Right hindlimb (tissue), 1 donor: ENCODE data around the gene TRAF3IP3.

Source experiments
- DNase-seq: peaks from one replicate; pipeline ENCODE4 v3.0.0-alpha.2; 2018

The TRAF3IP3 gene, protein sequence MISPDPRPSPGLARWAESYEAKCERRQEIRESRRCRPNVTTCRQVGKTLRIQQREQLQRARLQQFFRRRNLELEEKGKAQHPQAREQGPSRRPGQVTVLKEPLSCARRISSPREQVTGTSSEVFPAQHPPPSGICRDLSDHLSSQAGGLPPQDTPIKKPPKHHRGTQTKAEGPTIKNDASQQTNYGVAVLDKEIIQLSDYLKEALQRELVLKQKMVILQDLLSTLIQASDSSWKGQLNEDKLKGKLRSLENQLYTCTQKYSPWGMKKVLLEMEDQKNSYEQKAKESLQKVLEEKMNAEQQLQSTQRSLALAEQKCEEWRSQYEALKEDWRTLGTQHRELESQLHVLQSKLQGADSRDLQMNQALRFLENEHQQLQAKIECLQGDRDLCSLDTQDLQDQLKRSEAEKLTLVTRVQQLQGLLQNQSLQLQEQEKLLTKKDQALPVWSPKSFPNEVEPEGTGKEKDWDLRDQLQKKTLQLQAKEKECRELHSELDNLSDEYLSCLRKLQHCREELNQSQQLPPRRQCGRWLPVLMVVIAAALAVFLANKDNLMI

GRCh38 chr1:209755926-209756614 is at the start of gene TRAF3IP3:
Gene TRAF3IP3 (plus strand): TSS chr1:209756053. CDS start chr1:209760040, 3,987 bp downstream.
- DNase-seq = no peak

- DNase-seq = no peak
Observed at GRCh38 chr1:209706622-209707021, 49.2 kb upstream of the TRAF3IP3 start.

- no peak for DNase-seq
Observed at GRCh38 chr1:209707308-209707707, 48.5 kb upstream of the TRAF3IP3 start.

GRCh38 chr1:209708297-209708696 is 47.6 kb upstream of the TRAF3IP3 start:
- DNase-seq = no peak

DNA sequence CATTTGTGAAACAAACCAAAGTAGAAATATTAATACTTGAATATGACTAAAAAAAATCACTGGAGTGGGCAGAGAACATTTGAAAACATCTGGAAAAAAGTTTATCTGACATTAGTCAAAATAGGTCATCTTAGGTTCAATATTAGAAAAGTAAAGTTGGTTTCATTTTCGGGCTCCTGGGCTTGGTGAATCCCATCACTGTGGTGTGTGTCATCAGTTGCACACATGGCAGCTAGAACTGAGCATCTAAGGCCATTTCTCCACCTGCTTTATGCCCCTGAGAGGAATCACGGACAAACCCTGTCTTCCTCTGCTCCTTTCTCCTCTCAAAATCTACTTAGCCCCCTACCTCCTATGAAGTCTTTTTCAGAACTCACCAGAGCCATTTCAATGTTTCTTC is 45.8 kb upstream of the TRAF3IP3 start:
- no peak for DNase-seq

GRCh38 chr1:209710847-209711246 is 45.0 kb upstream of the TRAF3IP3 start:
- no peak for DNase-seq

DNA sequence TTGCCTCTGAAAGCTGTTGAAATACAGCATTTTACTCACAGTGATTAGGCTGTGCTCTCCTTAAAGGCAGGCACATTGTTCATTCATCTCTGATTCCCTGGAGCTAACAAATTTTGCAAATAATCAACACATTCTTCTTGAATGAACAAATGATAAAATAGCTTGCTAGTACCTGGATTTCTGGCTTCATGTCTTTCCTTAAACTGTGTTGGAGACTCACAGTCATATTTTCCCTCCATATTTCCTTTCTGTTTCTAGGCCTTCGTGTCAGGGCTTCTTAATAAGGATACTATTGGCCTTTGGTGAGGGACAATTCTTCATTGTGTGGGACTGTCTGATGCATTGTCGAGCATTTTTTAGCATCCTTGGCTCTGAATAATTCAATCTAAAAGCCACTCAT is 41.5 kb upstream of the TRAF3IP3 start:
- no peak for DNase-seq

DNA sequence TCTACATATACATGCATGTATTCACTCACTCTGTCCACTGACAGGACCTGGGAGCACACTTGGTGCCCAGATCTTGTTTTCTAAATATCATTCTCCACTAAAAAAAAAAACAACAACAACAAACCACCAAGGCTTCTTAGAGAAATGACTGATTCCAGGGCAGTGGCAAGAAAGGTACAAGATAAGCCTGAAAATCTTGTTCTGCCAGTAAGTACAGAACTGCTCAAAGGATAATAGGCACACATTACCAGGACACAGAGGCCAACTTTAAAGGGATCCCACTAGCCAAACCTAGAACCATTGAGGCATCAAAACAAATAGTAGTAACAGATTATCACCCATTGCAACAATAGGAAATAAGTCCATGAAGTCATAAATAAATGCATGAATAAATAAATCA is 40.5 kb upstream of the TRAF3IP3 start:
- DNase-seq = no peak

DNA sequence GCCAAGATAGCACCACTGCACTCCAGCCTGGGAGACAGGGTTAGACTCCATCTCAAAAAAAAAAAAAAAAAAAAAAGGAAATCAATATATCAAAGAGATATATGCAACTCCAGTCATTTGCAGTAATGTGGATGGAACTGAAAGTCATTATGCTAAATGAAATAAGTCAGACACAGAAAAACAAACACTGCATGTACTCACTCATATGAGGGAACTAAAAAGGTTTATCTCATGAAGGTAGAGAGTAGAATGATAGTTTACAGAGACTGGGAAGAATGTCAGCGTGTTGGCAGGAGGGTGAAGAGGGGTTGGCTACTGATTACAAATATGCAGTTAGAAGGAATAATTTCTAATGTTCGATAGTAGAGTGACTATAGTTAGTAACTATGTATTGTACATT is 38.0 kb upstream of the TRAF3IP3 start:
- DNase-seq = no peak

- DNase-seq = no peak
Observed at GRCh38 chr1:209720326-209720725, 35.5 kb upstream of the TRAF3IP3 start.

- DNase-seq = no peak
Observed at GRCh38 chr1:209720826-209721225, 35.0 kb upstream of the TRAF3IP3 start.

- no peak for DNase-seq
Observed at GRCh38 chr1:209721323-209721722, 34.5 kb upstream of the TRAF3IP3 start.

GRCh38 chr1:209723265-209723664 is 32.6 kb upstream of the TRAF3IP3 start:
- DNase-seq = no peak

DNA sequence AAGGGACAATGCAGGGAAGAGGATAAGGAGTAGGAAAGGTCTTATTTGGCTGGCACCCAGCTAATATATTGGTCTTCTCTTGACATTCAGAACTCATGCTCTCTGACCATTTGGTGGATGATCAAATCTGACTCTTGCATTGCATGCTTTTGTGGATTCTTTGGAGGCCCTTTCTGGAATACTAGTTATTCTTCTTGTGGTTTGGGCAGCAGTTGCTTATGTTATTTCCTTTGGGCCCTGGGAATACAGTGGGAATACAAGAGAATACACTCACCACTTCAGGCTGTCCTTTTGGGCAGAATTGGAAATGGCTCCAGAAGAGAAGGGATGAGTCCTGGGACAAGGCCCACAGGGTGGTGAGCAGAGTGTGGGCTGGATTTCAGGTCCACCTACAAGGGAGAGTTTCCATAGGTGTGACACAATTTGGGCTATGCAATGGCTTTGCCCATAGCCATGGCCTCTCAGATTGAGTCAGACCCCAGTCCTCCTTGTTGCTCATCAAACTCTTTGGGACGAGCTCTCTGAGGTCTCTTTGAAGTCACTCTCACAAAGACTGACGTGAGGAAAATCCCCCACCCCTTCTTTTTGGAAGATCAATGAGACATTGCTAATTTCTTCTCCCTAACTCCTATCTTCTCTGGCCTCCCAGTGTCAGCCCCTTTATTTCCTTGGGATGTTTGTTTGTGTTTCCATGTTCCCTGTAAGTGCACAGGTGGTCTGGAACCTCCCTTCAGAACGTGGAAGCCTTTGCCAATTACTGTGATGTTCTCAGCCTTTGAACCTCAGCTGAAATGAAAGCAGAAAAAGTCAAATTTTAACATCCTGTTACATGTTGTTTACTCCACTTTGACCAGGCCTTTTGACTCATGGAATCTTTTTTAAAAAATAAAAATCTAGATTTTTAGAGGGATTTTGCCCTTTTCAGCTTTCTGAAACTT is 31.8 kb upstream of the TRAF3IP3 start:
- DNase-seq = no peak

DNA sequence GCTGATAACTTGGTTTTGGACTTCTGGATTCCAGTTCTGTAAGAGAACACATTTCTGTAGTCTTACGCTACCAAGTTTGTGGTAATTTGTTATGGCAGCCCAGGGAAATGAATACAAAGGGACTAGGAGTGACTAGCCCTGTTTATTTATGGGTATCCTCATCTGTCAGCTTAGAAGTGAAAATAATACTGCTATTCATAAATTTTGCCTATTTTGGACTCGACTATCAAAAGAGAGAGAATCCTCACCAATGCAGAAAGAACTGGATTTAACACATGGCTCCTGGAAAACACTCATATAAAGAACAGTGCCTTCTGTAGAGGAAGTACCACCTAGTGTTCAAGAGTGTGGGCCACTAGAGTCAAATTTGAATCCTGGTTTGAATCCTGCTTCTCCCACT is 28.6 kb upstream of the TRAF3IP3 start:
- no peak for DNase-seq

DNA sequence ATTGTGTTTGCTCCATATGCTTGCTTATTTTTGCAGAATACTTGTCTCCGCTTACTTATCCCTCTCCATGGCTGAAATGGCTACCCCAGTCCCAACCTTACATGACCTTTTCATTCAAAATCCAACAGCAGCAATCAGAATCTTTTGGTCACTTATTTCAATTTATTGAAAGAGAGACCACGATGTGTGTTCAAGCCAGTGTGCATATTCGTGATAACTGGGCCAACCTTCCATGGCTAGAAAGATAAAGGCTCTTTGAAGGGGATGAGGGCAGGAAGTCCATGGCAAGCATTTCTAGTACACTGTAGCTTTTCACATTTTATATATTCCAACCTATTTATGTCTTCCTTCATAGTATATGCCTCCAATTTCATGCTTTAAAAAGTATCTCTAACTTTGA is 28.1 kb upstream of the TRAF3IP3 start:
- DNase-seq = no peak

GRCh38 chr1:209728466-209728865 is 27.4 kb upstream of the TRAF3IP3 start:
- DNase-seq = no peak

GRCh38 chr1:209729436-209729835 is 26.4 kb upstream of the TRAF3IP3 start:
- no peak for DNase-seq

GRCh38 chr1:209732725-209733124 is 23.1 kb upstream of the TRAF3IP3 start:
- DNase-seq = no peak

DNA sequence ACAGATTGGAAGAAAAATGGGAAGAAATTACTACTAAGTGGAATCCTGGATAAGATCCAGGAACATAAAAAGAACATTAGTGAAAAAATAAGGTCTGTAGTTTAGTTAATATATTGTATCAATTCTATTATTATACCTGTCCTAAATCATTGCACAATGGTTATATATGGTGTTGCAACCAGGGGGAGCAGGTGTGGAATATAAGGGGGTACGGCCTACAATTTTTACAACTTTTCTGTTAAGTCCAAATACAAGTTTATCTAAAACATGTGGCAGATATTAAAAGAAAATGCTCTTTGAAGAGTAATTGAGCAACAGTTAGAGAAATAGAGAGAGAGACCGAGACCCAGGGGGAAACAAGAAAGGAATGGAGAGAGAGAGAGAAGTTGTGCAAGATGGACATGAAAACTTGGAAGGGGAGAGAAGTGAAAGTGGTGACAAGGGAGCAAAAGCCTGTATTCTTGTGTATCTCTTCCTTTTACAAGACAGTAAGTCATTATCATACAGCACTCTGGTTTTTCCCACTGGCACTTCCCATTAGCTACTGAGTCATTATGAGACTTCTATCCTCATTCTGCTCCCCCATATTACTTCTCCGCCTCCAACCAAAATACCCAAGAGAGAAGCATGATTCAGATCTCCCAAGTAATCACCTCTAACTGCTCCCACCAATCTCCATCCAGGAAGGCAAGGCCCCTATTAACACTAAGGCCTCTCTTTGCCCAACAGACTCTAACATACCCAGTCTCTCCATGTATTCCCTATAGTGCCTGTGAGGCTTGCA is 22.3 kb upstream of the TRAF3IP3 start:
- DNase-seq = no peak

- DNase-seq = no peak
Observed at GRCh38 chr1:209736490-209737117, 19.2 kb upstream of the TRAF3IP3 start.

DNA sequence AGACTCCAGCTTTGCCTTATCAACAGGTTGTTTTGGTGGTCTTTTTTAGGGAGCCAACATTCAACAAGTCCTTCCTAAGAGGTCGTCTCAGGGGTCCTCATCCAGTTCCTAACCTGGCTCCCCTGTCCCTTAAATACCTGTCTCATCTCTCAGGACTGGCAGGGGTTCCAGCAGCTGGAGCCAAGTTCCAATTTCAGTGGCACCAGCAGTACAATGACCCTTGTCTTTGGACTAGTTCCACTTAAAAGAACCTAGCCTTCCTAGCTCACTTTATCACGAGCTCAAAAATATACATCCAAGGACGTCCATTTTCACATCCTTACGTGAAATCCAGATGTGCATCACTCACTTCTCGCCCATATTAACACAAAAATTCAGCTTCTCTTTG is 18.7 kb upstream of the TRAF3IP3 start:
- no peak for DNase-seq
